Neuron (in vitro differentiated cells): ENCODE measurements around the gene PLXNC1.

Experiments used
- H2AFZ ChIP-seq: one replicate; pipeline ENCODE4 v1.6.1; 2013; ENCODE audit warnings: low read depth, mild to moderate bottlenecking, inconsistent platforms, low read length, moderate library complexity
- H3K27me3 ChIP-seq: one replicate; pipeline ENCODE4 v1.6.1; 2013; ENCODE audit warnings: low read length; ENCODE audit not compliant: insufficient read depth
- H3K36me3 ChIP-seq: one replicate; pipeline ENCODE4 v1.6.1; 2013; ENCODE audit warnings: low read length; ENCODE audit not compliant: insufficient read depth
- H3K4me1 ChIP-seq: one replicate; pipeline ENCODE4 v1.6.1; 2013; ENCODE audit warnings: low read length; ENCODE audit not compliant: insufficient read depth
- H3K4me3 ChIP-seq: 2 replicates; pipeline ENCODE4 v1.5.1; 2013; ENCODE audit warnings: mild to moderate bottlenecking, low read length, moderate library complexity
- H3K9me3 ChIP-seq: one replicate; pipeline ENCODE4 v1.6.1; 2013; ENCODE audit warnings: low read length

The PLXNC1 gene

DNA sequence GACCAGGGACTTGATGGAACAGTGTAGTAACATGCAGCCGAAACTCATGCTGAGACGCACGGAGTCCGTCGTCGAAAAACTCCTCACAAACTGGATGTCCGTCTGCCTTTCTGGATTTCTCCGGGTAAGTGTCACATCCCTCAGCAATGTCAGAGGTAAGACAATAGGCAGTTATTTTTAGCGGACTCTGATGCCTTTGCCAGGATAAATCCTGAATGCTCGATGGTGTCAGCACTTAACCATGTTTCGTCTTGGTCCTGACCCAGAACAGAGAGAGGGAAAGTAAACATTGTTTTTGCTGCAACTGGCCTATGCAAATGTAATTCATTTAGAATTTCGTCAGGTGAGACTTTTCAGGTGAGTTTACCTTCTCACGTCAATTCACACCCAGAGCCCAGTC is 112.3 kb downstream of the PLXNC1 start:
- Histone ChIP-seq H3K9me3 (no peaks in the 10 kb centered on the region), H3K4me1 (peaks cover 19% of the 10 kb centered on the region), H3K4me3 (no peak overlapping the region), H3K27me3 (no peaks in the 10 kb centered on the region), H2AFZ (no peak overlapping the region), H3K36me3 (peaks cover 4% of the 10 kb centered on the region)

- no peak overlapping the region for H2AFZ ChIP-seq
- peaks cover 19% of the 10 kb centered on the region for H3K4me1 ChIP-seq
- peaks cover 2% of the 10 kb centered on the region for H3K36me3 ChIP-seq
- no peak overlapping the region for H3K4me3 ChIP-seq
- no peaks in the 10 kb centered on the region for H3K9me3 ChIP-seq
- H3K27me3 ChIP-seq = no peaks in the 10 kb centered on the region
Observed at GRCh38 chr12:94261119-94261518, 112.7 kb downstream of the PLXNC1 start.

DNA sequence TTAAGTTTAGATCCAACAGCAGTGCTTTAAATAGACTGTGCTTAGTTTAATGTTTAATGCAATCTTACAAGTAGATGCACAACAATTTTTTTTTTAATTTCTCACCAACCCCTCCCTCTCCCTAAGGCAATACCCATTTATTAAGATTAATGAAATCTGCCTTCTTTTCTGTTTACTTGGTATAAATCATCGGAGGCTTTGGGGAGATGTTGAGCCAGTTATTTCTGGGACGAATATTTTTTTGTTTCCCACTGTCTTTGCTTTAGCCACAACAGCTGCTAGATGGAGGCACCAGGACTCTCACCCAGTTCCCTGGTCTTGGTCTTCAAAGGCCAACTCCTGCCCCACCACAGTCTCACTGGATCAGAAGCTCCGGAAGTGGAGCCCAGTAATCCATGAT is 113.4 kb downstream of the PLXNC1 start:
- no peak overlapping the region for H2AFZ ChIP-seq
- no peaks in the 10 kb centered on the region for H3K27me3 ChIP-seq
- peaks cover 19% of the 10 kb centered on the region for H3K4me1 ChIP-seq
- H3K36me3 ChIP-seq = peaks cover 4% of the 10 kb centered on the region
- H3K4me3 ChIP-seq = no peak overlapping the region
- no peaks in the 10 kb centered on the region for H3K9me3 ChIP-seq

GRCh38 chr12:94262228-94263010 is 114.0 kb downstream of the PLXNC1 start:
- no peaks in the 10 kb centered on the region for H3K27me3 ChIP-seq
- no peaks in the 10 kb centered on the region for H3K9me3 ChIP-seq
- no peak overlapping the region for H2AFZ ChIP-seq
- no peak overlapping the region for H3K4me3 ChIP-seq
- peaks cover 19% of the 10 kb centered on the region for H3K4me1 ChIP-seq
- H3K36me3 ChIP-seq = peaks cover 4% of the 10 kb centered on the region

DNA sequence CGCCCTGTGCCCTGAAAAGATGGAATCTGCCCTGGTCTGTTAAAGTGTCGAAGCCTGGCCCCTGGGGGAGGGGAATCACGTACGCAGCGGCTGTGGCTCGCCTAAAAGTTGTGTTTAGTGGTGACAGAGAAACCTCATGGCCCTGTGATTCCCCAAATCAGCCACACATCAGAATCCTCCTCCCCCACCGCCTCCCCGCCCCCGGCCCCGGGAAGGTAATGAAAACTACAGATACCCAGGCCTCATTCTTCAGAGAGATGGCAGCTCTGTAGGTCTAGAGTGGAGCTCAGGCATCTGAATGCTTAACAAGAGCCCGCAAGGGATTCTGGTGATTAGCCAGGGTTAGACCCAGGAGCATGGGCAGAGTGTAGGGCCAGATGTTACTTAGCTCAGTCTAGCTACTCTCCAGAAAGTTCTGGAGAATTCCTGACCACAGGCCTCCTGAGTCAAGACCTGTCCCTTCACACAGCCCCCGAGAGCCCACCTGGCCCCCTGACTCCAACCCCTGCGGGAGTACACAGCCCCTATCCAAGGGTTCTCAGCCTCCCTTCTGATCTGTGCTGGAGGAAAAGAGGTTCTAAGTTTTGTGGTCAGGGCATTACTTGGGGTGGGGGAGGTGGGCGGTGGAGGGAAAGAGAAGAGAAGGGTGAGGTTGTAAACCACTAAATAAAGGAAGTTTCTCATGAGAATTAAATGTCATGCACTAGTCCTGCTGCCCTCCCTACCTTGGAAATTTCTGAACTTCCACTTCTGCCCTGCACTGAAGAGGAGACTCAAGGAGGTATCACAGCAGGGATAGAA is 114.8 kb downstream of the PLXNC1 start:
- H3K27me3 ChIP-seq = no peaks in the 10 kb centered on the region
- peaks cover 4% of the 10 kb centered on the region for H3K36me3 ChIP-seq
- no peaks in the 10 kb centered on the region for H3K9me3 ChIP-seq
- H2AFZ ChIP-seq = no peak overlapping the region
- H3K4me3 ChIP-seq = no peak overlapping the region
- peaks cover 19% of the 10 kb centered on the region for H3K4me1 ChIP-seq

DNA sequence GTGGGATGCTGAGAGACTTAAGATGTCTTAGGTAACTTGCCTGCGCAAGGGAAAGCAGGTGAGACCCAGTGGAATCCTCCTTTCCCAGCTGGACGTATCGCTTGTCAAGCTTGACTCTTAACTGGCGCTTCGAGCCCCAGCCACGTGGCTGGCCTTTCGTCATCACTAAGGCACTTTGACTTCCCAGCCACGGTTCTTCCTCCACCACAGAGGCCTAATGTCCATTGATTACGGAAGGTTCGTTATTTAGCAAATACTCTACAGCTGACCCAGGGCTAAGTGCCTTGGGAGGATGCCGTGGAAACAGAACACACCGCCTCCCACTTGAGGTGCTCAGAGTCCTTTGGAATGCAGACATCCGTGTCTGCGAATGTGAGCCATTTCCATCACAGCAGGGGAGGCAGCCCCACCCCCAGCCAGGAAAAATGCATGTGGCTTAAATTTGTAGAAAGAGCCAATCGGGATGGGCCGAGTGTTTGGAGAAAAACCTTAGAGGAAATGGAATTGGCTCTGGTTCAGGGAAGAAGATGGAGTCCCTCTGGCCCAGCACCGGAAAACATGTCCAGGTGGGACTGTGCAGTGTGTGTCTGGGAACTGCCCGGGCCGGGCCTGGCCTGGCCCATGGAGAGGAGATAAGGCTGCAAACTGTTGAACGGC is 115.7 kb downstream of the PLXNC1 start:
- Histone ChIP-seq H3K36me3 (peaks cover 4% of the 10 kb centered on the region), H3K27me3 (no peaks in the 10 kb centered on the region), H3K4me3 (no peak overlapping the region), H3K9me3 (no peaks in the 10 kb centered on the region), H3K4me1 (peaks cover 19% of the 10 kb centered on the region), H2AFZ (no peak overlapping the region)

DNA sequence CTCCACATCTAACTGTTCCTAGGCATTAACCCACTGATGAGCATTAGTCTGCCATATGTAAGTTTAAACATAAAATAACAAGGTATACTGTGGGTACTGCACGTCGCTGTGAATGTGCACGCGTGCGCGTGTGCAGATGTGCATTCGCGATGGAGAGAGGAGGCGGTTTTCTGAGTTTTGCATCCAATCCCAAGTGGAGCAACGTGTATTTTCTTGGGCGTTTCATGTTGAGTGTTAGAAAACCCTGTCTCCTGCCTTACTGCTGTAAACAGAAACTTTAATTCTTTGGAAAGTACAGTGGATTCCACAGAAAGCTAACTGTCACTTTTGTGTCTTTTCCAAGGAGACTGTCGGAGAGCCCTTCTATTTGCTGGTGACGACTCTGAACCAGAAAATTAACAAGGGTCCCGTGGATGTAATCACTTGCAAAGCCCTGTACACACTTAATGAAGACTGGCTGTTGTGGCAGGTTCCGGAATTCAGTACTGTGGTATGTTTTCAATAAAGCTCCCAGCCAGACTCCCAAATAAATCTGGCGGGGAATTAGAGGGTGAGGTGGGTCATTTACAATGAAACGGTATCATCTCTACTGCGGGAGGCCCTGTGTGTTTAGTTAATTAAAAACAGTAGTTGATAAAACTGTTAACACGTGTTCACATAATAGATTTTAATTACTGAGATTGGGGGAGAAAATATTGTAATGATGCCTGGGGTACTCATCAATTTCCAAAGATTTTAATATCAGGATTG is 116.5 kb downstream of the PLXNC1 start:
- Histone ChIP-seq H3K9me3 (no peaks in the 10 kb centered on the region), H3K4me3 (no peak overlapping the region), H3K4me1 (peaks cover 19% of the 10 kb centered on the region), H3K36me3 (peaks cover 4% of the 10 kb centered on the region), H2AFZ (no peak overlapping the region), H3K27me3 (no peaks in the 10 kb centered on the region)

GRCh38 chr12:94265539-94265938 is 117.2 kb downstream of the PLXNC1 start:
- Histone ChIP-seq H3K36me3 (peaks cover 4% of the 10 kb centered on the region), H3K4me3 (no peak overlapping the region), H3K27me3 (no peaks in the 10 kb centered on the region), H2AFZ (no peak overlapping the region), H3K9me3 (no peaks in the 10 kb centered on the region), H3K4me1 (peaks cover 17% of the 10 kb centered on the region)

- Histone ChIP-seq H3K27me3 (no peaks in the 10 kb centered on the region), H3K4me3 (no peak overlapping the region)
Observed at GRCh38 chr12:94265966-94266745, 117.8 kb downstream of the PLXNC1 start.

GRCh38 chr12:94266796-94267536 is 118.6 kb downstream of the PLXNC1 start:
- H2AFZ ChIP-seq = no peak overlapping the region
- H3K9me3 ChIP-seq = no peaks in the 10 kb centered on the region
- peaks cover 4% of the 10 kb centered on the region for H3K36me3 ChIP-seq
- no peak overlapping the region for H3K4me3 ChIP-seq
- peaks cover 3% of the 10 kb centered on the region for H3K4me1 ChIP-seq
- no peaks in the 10 kb centered on the region for H3K27me3 ChIP-seq

More at GRCh38 chr12:94265966-94266745, 117.8 kb downstream of the PLXNC1 start:
- no peak overlapping the region for H2AFZ ChIP-seq
- H3K9me3 ChIP-seq = no peaks in the 10 kb centered on the region
- peaks cover 4% of the 10 kb centered on the region for H3K36me3 ChIP-seq
- H3K4me1 ChIP-seq = peaks cover 11% of the 10 kb centered on the region

DNA sequence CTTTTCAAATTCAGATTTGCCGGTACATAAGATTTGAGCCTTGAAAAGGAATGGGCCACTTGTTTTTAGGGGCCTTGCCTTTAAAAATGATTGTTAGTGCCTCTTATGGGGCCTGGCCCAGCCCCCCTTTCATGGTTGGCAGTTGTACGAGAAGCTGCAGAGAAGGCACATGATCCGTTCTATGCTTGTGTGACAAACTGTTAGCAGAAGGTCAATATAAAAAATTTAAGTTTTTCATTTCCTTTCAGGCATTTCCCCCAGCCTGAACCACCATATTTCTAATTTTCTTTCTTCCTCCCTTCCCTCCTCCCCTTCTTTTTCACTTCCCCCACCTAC is 119.1 kb downstream of the PLXNC1 start:
- Histone ChIP-seq H3K4me1 (peaks cover 3% of the 10 kb centered on the region), H2AFZ (no peak overlapping the region), H3K4me3 (no peak overlapping the region), H3K27me3 (no peaks in the 10 kb centered on the region), H3K36me3 (peaks cover 4% of the 10 kb centered on the region), H3K9me3 (no peaks in the 10 kb centered on the region)
